GM19372 (cell line): Measurements from ENCODE around the gene TMEM232.

Experiments used
- ATAC-seq: cut with Tn5 transposase; IDR thresholded peaks from one replicate; pipeline ENCODE4 v1.9.1; 2021; ENCODE audit warnings: mild to moderate bottlenecking, low read depth, moderate library complexity; ENCODE audit not compliant: unreplicated experiment

Gene TMEM232

DNA sequence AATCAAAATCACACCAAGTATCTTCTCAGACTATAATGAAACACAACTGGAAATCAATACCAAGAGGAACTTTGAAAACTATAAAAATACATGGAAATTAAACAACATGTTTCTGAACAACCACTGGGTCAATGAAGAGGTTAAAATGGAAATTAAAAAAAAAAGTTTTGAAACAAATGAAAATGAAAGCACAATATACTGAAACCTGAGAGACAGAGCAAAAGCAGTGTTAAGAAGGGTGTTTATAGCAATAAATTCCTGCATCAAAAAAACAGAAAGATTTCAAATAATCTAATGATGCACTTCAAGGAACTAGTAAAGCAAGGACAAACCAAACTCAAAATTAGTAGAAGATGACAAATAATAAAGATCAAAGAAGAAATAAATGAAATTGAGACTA lies 92.0 kb downstream of the TMEM232 start:
- no peak for ATAC-seq

DNA sequence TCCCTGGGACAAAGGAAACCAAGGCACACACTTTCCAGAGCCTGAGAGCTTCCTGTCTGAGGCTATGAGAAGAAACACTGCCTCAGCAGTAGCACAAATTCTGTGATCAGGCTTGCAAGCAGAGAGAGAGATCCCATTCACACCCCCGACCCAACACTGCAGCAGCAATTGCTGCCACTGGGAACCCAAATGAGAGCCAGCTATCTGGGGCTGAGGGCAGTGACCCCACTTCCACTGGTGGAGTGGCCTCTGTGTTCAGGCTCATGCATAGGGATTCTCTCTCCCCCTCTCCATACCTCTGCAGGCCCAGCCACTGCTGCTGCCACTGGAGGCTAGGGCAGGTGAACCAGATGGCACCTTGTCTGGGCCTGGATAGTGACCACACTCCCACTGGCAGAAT lies 95.2 kb downstream of the TMEM232 start:
- no peak for ATAC-seq

DNA sequence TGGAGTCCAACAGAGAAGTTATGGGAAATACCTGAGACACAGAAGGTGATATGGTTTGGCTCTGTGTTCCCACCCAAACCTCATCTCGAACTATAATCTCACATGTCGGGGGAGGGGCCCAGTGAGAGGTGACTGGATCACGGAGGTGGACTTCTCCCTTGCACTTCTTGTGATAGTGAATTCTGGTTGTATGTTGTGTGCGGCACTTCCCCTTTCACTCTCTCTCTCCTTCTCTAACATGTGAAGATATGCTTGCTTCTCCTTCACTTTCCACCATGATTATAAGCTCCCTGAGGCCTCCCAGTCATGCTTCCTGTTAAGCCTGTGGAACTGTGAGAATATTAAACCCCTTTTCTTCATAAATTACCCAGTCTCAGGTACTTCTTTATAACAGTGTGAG lies 96.1 kb downstream of the TMEM232 start:
- no peak for ATAC-seq

DNA sequence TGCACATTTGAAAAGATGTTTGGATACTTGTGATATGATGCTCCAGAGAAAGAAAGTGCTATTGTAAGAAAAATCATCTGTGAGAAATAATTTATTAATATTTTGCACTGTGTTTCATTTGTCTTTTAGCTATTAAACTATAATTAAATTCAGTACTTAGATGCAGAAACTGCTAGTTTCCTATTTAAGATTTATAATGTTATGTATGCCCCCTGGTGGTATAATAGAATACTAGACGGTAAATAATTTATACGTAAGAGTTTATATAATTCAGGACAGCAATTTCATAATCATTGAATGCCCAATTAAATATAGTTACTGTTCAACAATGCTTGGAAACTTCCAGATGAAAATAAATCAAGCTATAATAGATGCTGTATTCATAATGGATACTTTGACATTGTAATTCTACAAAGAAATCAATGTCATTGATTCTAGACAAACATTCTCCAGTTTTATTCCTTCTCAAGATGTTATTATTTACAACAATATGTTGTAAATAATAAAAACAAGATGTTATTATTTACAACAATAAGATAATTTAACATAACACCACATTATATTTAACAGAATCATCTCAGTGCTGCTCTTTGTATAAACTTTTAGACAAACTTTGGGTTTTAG lies 101.0 kb downstream of the TMEM232 start:
- no peak for ATAC-seq

DNA sequence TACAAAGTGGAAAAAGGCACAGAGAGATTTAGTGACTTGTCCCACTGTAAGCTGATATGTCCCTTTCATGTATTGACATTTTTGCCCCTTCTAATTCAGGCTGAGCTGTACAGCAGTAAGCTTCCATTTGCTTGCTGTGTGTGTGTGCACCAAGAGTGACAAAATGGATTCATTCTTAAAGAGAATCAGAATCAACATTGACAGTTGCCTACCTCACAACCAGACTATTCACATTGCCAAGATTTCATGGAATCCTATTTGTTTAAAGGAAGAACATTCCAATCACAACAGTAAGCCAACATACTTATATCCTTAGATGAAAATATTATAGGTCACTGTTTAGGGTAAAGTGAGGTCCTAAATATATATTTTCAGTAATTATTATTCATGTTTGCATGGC lies 102.6 kb downstream of the TMEM232 start:
- no peak for ATAC-seq

DNA sequence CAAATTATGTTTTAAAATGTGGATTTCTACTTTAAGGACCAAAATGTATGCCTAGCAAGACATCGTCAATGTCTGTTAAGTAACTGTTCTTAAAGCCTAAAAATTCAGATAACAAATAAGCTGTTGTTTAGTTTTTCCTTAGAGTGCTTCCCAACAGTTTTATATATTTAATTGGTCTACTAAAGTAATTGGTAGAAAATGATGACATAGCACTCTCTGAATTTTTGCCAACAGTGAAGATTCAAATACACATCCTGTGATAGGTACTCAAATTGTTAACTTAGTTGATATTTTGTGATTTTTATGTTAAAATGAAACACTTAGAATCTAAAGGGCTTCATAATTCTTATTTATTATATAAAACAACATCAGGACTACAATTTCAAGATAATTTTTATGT lies 107.5 kb downstream of the TMEM232 start:
- ATAC-seq, result no peak

DNA sequence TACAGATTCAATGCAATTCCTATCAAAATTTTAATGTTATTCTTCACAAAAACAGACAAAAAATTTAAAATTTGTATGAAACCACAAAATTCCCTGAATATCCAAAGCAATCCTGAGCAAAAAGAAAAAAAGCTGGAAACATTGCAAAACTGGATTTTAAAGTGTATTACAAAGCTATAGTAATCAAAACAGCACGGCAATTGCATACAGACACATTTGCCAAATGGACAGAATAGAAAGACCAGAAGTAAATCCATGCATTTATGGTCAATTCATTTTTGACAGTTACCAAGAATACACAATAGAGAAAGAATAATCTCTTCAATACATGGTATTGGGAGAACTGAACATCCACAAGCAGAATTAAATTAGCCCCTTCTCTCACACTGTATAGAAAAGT lies 110.5 kb downstream of the TMEM232 start:
- ATAC-seq, result no peak

DNA sequence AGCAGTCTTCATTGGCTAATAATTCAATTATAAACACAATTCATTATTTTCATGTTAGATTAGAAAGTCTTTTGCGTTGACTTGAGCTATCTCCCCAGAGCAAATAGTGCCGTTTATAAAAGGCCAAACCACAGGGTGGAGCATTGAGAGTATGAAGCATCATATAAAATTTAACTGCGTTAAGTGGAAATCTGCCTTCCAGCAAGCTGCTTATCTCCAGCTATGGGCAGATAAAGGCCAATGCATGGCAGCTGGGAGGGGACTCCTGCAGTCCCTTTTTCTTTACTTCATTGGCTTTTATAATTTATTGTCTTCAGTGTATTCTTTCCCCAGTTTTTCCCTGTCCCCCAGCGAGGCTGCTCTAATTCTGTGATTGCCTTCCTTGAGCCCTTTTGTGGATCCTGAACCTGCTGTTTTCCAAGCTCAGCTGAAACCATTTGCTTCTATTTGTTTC lies 113.7 kb downstream of the TMEM232 start:
- ATAC-seq, result no peak

DNA sequence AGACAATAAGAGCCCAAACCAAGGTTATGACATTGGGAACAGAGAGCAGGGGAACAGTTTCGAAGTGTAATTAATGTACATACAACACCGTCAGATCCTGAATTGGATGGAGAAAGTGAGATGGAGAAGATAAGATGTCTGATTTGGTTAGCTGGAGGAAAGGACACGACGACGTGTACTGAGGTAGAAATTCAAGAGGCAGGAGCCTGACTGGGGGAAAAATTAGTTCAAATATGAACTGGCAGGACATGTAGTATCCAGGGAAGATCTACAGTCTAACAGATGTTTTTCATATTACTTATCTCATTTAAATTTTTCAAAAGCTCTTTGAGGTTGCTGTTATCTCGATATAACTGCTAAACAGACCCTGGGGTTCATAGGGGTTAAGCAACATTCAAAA lies 114.7 kb downstream of the TMEM232 start:
- no peak for ATAC-seq

DNA sequence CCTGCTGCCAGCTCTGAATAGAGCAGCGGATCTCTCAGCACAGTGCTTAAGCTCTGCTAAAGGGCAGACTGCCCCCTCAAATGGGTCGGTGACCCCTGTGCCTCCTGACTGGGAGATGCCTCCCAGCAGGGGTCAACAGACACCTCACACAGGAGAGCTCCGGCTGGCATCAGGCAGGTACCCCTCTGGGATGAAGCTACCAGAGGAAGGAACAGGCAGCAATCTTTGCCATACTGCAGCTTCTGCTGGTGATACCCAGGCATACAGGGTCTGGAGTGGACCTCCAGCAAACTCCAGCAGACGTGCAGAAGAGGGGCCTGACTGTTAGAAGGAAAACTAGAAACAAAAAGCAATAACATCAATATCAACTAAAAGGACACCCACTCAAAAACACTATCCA lies 131.6 kb downstream of the TMEM232 start:
- no peak for ATAC-seq

DNA sequence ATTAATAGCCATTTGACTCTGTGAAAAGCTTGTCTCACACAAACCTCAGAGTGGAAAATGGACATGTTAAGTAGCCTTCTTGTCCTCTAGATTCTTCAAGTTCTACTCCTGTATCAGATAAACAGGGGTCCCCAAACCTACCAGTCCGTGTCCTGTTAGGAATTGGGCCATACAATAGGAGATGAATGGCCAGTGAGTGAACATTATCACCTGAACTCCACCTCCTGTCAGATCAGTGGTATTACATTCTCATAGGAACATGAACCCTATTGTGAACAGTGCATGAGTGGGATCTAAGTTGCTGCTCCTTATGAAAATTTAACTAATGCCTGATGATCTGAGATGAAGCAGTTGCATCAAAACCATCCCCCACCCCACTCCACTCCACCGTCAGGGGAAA lies 136.3 kb downstream of the TMEM232 start:
- ATAC-seq, result no peak

DNA sequence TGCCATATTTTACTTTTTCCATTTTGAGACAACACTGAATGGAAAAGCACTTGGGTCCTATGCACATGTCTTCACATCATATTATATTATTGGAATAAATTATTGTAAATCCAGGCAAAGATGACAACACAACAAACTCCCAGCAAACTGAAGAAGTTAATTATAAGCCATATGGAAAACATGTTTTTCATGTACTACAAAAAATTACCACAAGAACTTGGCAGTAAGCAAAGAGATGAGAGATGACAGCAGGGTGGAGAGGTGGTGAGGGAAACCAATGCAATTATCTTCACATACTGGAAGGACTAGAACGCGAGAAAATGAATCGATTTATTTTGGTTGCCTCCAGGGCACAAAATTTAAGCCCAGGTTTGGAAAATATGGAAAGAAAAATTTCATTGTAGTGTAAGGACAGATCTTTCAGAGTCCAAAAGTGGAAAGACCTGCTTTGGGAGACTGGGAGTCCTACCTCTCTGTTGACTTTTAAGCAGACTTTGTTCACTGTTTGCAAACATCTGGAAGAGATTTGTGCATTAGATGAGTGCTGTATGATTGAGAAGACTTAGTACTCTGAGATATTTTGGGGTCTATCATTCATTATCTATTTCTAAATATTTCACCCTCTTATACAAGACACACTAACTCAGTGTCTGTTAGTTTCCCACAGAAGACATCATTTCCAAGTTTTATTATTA lies 138.0 kb downstream of the TMEM232 start:
- ATAC-seq, result no peak

DNA sequence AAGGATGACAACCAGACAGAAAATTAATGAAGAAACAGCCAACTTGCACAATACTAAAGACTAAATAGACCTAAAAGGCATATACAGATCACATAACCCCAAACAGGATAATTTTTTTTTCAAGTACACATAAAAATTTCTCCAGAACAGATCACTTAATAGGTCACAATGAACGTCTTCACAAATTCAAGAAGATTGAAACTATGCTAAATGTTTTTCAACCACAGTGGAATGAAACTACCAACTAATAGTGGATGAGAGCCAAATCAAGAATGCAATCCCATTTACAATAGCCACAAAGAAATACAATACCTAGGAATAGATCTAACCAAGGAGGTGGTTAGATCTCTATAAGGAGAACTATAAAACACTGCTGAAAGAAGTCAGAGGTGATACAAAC lies 145.8 kb downstream of the TMEM232 start:
- no peak for ATAC-seq

DNA sequence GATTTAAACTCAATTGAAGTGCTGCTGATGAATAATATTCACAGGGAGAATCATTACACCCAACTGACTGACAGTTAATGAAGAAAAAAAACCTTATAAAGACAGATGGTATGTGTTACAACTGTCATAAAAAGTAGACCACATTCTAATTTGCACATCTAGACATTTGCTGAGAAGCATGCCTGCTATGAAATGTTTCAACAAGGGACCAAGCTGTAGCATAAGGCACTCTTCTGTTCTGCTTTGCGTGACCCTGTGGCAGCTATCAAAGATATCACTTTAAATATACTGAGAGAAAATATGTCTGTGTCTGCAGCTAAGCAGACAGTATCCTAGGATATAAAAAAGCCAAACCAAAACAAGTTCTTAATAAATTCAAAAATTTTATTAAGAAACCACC lies 153.7 kb downstream of the TMEM232 start:
- ATAC-seq, result no peak

DNA sequence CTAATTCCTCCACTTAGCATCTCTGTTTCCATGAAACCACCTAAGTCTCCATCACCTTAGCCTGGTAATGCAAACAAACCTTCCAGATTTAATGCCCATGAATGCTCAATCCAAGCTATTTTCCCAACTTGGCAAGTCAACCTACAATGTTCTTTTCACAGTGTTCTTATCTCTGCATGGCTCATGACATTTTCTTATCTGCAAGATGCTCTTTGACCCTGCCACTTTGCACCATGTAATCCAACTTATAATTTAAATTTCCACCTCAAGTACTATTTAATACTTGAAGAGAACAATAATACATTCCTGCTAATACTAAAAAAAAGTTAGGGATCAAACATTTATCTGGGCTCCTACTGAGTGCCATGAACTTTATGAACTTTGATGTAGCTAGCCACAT lies 164.3 kb downstream of the TMEM232 start:
- no peak for ATAC-seq

DNA sequence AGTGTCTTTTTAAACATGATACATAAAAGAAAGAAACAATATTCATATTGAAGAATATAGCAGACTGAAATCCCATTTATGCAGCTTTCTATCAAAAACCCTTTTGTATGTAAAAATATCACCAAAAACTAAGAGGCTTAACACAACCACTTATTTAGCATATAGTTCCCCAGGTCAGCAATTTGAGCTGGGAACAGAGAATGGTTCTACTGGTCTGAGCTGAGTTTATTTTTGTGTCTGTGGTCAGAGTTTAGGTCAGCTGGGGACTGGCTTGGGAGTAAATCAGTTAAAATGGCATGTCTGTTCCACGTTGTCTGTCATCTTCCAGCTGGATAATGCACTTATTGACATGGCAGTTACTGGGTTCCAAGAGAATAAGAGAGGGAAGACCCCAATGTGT lies 165.0 kb downstream of the TMEM232 start:
- ATAC-seq, result no peak

DNA sequence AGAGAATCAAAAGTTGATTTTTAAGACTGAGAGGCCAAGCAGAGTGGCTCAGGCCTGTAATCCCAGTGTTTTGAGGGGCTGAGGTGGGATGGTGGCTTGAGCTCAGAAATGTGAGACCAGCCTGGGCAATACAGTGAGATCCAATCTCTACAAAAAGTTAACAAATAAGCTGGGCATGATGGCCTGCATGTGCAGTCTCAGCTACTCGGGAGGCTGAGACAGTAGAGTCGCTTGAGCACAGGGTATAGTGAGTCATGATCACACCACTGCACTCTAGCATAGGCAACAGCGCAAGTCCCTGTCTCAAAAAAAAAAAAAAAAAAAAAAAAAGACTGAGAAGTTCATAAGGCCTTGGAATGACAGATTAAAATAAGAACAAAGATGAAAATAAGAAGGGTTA lies 177.2 kb downstream of the TMEM232 start:
- no peak for ATAC-seq

DNA sequence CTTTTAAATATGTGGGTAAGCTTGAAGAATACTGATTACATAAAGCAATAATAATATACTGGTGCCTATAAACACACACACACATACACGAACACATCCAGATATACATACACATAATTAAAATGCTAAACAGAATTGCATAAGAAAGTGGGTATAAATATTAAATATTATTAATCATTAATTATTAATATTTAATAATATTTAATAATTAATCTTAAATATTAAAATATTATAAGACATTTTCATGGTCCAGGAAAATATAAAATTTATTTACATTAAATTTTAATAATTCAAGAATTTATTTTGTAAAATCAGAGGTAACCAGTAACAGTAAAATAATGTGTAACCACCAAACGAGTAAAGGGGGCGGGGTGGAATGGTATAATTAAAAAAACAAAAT lies 178.3 kb downstream of the TMEM232 start:
- ATAC-seq, result no peak

DNA sequence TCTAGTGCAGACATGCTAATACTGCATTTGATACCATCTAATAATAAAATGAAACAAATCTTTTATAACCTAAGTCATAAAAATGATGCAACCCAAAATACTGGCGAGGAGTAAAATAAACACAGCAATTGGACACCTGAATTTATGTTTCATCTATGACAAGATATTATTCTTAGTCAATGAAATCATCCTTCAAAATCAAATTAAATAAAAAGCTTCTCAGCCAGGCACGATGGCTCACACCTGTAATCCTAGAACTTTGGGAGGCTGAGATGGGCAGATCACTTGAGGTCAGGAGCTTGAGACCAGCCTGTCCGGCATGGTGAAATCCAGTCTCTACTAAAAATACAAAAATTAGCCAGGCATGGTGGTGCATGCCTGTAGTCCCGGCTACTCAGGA lies 179.0 kb downstream of the TMEM232 start:
- no peak for ATAC-seq

DNA sequence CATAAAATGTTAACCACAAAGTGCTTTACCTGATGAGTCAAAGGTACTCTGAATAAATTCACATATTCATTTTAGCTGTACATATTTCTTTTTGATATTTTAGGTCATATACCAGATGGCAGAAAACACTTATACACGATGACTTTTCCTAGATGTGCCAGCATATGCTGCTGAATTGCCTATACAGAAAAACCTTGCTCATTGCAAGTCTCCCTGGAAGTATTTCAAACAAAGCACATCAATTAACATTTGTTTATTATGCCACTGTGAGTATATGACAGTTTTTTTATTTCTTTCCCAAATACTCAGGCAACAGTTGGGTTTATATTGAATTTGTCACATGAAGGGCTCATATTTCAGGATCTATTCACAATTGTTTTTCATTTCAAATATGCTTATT lies 180.8 kb downstream of the TMEM232 start:
- no peak for ATAC-seq

DNA sequence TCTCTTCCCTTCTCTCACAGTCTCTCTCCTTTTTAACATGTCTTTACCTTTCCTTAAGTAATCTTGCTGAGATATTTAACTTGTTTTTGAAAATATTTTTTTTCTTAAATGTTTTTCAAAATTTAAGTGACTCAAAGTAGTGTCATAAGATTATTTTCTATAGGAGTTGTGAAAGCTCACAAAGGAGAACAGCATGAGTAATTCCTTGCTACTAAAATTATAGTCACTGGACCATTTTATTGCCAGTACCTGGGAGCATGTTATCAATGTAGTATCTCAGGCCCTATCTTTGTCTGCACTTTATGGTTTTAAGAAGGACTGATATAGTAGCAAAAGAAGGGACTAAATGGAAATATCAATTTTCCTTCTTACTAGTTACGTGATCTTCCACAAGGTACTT lies 181.9 kb downstream of the TMEM232 start:
- ATAC-seq, result no peak

DNA sequence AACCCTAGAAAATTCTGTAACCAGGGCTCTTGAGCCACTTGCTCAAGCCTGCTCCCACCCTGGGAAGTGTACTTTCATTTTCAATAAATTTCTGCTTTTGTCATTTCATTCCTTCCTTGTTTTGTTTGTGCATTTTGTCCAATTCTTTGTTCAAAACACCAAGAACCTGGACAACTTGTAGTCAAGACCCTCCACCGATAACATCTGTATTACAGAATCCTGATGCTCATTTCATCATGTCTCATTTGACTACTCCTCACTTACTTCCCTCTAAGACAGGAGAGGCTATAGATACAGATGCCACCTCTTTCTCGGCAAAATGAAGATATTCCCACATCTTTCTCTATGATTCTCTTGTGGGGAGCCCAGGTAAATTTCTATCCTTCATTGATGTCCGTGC lies 183.5 kb downstream of the TMEM232 start:
- ATAC-seq, result no peak
